Measurements from ENCODE around the gene TMEM80. TPM values are rescaled to one million over a fixed set of nuclear protein-coding genes. Genes with fewer than 3 reads are reported as not detected.

Gene TMEM80
- total and polyA plus RNA-seq, 2 of the 4 experiments (the other 2 are of a cell fraction), result 5.6 to 21.7 TPM

DNA sequence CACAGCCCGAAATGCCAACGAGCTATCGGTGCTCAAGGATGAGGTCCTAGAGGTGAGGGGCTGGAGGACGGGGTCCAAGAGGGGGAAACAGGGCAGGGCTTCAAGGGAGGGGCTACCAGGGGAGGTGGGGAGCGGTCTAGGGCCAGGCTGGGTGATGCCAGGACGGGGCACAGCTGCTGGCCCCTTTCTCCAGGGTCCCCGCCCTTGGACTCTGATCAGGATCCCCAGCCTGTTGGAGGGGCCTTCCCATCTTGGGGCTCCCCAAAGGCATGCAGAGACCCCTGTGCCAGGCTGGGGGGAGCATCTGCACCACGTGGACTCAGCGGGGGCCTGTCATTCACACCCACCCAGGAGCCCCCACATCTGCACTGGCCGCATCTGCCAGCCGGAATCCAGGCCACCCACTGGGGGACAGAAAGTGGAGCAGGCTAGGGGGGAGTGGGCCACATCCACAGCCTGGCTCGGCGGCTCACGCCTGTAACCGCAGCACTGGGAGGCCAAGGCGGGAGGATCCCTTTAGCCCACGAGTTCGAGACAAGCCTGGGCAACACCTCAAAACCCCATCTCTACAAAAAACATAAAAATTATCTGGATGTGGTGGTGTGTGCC lies 29.3 kb downstream of the TMEM80 start:
- ChIA-PET POLR2A (ENCODE audit: unreplicated experiment) (no interaction called here), CTCF (no interaction called here)
- Histone ChIP-seq H3K4me3 (ENCODE audit: insufficient read depth, low read depth, low read length) (no peak overlapping the region), H3K79me1 (ENCODE audit: low read depth in 1 of 2, low read length in 2 of 2) (no peaks in the 10 kb centered on the region), H3K23ac (ENCODE audit: low read depth, low read length) (no peak overlapping the region), H3K4ac (ENCODE audit: low read depth, low read length) (no peak overlapping the region), H2BK120ac (ENCODE audit: low read depth, low read length) (no peak overlapping the region), H4K8ac (ENCODE audit: low read depth in 2 of 2, low read length in 2 of 2) (no peak overlapping the region), H3K27ac (ENCODE audit: insufficient read depth, low read length) (no peak overlapping the region), H2BK20ac (ENCODE audit: low read depth, low read length) (no peak overlapping the region), H3K4me1 (ENCODE audit: control insufficient read depth, insufficient read depth, low read length) (peaks cover 6% of the 10 kb centered on the region), H2AFZ (replicated peaks; ENCODE audit: low read length, poor library complexity) (no peak overlapping the region), H4K20me1 (ENCODE audit: insufficient read depth, low read length) (no peaks in the 10 kb centered on the region), H3K27me3 (ENCODE audit: control insufficient read depth, insufficient read depth, low read length) (peaks cover 9% of the 10 kb centered on the region; the same call in 1 of the 2 replicates), H3K14ac (replicated peaks; ENCODE audit: low read depth, low read length) (no peak overlapping the region), H3K36me3 (ENCODE audit: control insufficient read depth, insufficient read depth, low read length) (no peaks in the 10 kb centered on the region), H2BK15ac (ENCODE audit: low read depth, low read length) (no peak overlapping the region), H2BK5ac (ENCODE audit: low read depth, low read length, poor library complexity, severe bottlenecking) (no peak overlapping the region), H4K5ac (ENCODE audit: low read depth, low read length) (no peak overlapping the region), H3K56ac (ENCODE audit: extremely low read depth, insufficient read depth, low read length) (no peak overlapping the region), H4K91ac (ENCODE audit: insufficient read depth, low read depth, low read length) (no peak overlapping the region), H3K4me2 (ENCODE audit: low read depth, low read length) (no peak overlapping the region), H3K18ac (ENCODE audit: low read depth, low read length) (no peak overlapping the region), H2AK5ac (ENCODE audit: low read depth, low read length) (no peak overlapping the region), H3K9ac (ENCODE audit: low read depth, low read length) (no peak overlapping the region), H2AK9ac (replicated peaks; ENCODE audit: low read depth, low read length, poor library complexity) (no peak overlapping the region), H3K9me1 (ENCODE audit: insufficient read depth, low read length) (no peaks in the 10 kb centered on the region), H3K9me3 (ENCODE audit: control insufficient read depth, insufficient read depth, low read length) (no peaks in the 10 kb centered on the region)
- TF ChIP-seq POLR2A (IDR thresholded peaks at IDR 0.05; ENCODE audit: low read depth, low read length) (no peak), NFE2L2 (IDR thresholded peaks at IDR 0.05; ENCODE audit: low read depth, low read length) (no peak), RFX5 (IDR thresholded peaks at IDR 0.05; ENCODE audit: low read depth, low read length) (no peak), RAD21 (IDR thresholded peaks at IDR 0.05; ENCODE audit: low read length) (no peak)
- in situ Hi-C loops (cut with MboI; ENCODE audit: low sequenced_read_pairs), result no loop called here
- DNase-seq (no peak), ATAC-seq (ENCODE audit: low read depth) (no peak)
- intact Hi-C loops (cut with micrococcal nuclease), result loop anchor here (10.0 kb wide), 1 partner anchor 170 kb away; no protein-coding TSS in a partner anchor
- dilution Hi-C loops (cut with HindIII; ENCODE audit: low sequenced_read_pairs, unreplicated experiment), result no loop called here
- no TSS peak for BruUV-seq (replicated peaks)
- no CpG with 5 or more reads among the region's 18 CpGs for WGBS, 2 experiments (ENCODE audit: extremely low coverage in 2 of 2, insufficient read length in 1 of 2)
